H9 (cell line): ENCODE results near the gene PARVB. TPM values are rescaled to one million over a fixed set of nuclear protein-coding genes. Genes with fewer than 3 reads are reported as not detected.

ENCODE experiments used
- DNase-seq: peaks from one replicate; pipeline ENCODE4 v3.0.0-alpha.2; 2017
- H2AFZ ChIP-seq: one replicate; pipeline ENCODE4 v1.6.1; 2013; ENCODE audit warnings: mild to moderate bottlenecking, low read length, control low read depth, moderate library complexity
- H2AK5ac ChIP-seq: 2 replicates; pipeline ENCODE4 v1.6.1; 2013; ENCODE audit warnings: low read length, control low read depth, mixed read lengths; ENCODE audit not compliant: insufficient read length
- H2BK120ac ChIP-seq: one replicate; pipeline ENCODE4 v1.6.1; 2013; ENCODE audit warnings: low read depth, mild to moderate bottlenecking, low read length, control low read depth, inconsistent platforms; ENCODE audit not compliant: poor library complexity, severe bottlenecking
- H2BK12ac ChIP-seq: 2 replicates; pipeline ENCODE4 v1.6.1; 2013; ENCODE audit warnings: low read length, control low read depth, mixed read lengths, low read depth; ENCODE audit not compliant: insufficient read length
- H2BK15ac ChIP-seq: 2 replicates; pipeline ENCODE4 v1.6.1; 2013; ENCODE audit warnings: low read depth, low read length, control low read depth
- H2BK20ac ChIP-seq: one replicate; pipeline ENCODE4 v1.6.1; 2013; ENCODE audit warnings: low read depth, mild to moderate bottlenecking, low read length, control low read depth, inconsistent platforms; ENCODE audit not compliant: poor library complexity, severe bottlenecking
- H2BK5ac ChIP-seq: 2 replicates; pipeline ENCODE4 v1.6.1; 2013; ENCODE audit warnings: low read length, control low read depth, mixed read lengths; ENCODE audit not compliant: insufficient read length
- H3K14ac ChIP-seq: 2 replicates; pipeline ENCODE4 v1.6.1; 2013; ENCODE audit warnings: low read length, control low read depth; ENCODE audit not compliant: insufficient read depth
- H3K18ac ChIP-seq: 2 replicates; pipeline ENCODE4 v1.6.1; 2013; ENCODE audit warnings: low read depth, mild to moderate bottlenecking, mixed read lengths, low read length, control low read depth; ENCODE audit not compliant: insufficient read length
- H3K23ac ChIP-seq: 2 replicates; pipeline ENCODE4 v1.6.1; 2013; ENCODE audit warnings: low read length, control low read depth, mixed read lengths, low read depth; ENCODE audit not compliant: insufficient read length
- H3K23me2 ChIP-seq: 2 replicates; pipeline ENCODE4 v1.6.1; 2013; ENCODE audit warnings: low read depth, mild to moderate bottlenecking, mixed read lengths, low read length, control low read depth; ENCODE audit not compliant: insufficient read length, poor library complexity, severe bottlenecking
- H3K27ac ChIP-seq: 2 replicates; pipeline ENCODE4 v1.5.1; 2013; ENCODE audit warnings: low read length, control low read depth, mixed read lengths, low read depth; ENCODE audit not compliant: insufficient read length
- H3K27me3 ChIP-seq: 2 replicates; pipeline ENCODE4 v1.6.1; 2013; ENCODE audit warnings: low read length, control low read depth, inconsistent platforms; ENCODE audit not compliant: insufficient read depth
- H3K4ac ChIP-seq: 2 replicates; pipeline ENCODE4 v1.6.1; 2013; ENCODE audit warnings: low read depth, mild to moderate bottlenecking, control low read depth, inconsistent platforms, low read length, moderate library complexity
- H3K4me1 ChIP-seq: 2 replicates; pipeline ENCODE4 v1.6.1; 2013; ENCODE audit warnings: low read length, control low read depth, inconsistent platforms; ENCODE audit not compliant: insufficient read depth
- H3K4me2 ChIP-seq: 2 replicates; pipeline ENCODE4 v1.6.1; 2013; ENCODE audit warnings: low read length, control low read depth, mixed read lengths; ENCODE audit not compliant: insufficient read length, insufficient read depth
- H3K56ac ChIP-seq: 2 replicates; pipeline ENCODE4 v1.6.1; 2013; ENCODE audit warnings: low read depth, mild to moderate bottlenecking, mixed read lengths, low read length, control low read depth; ENCODE audit not compliant: insufficient read length
- H3K79me1 ChIP-seq: 2 replicates; pipeline ENCODE4 v1.6.1; 2013; ENCODE audit warnings: low read depth, mild to moderate bottlenecking, moderate library complexity, low read length, control low read depth, inconsistent platforms; ENCODE audit not compliant: insufficient read depth, poor library complexity, severe bottlenecking
- H3K79me2 ChIP-seq: 2 replicates; pipeline ENCODE4 v1.6.1; 2013; ENCODE audit warnings: low read length, control low read depth, inconsistent platforms; ENCODE audit not compliant: insufficient read depth
- H3K9ac ChIP-seq: 2 replicates; pipeline ENCODE4 v1.6.1; 2013; ENCODE audit warnings: low read length, control low read depth, mixed read lengths; ENCODE audit not compliant: insufficient read length; ENCODE audit errors: extremely low read depth
- H3K9me3 ChIP-seq: one replicate; pipeline ENCODE4 v1.6.1; 2013; ENCODE audit warnings: low read depth, low read length, inconsistent platforms; ENCODE audit not compliant: control insufficient read depth
- H3T11ph ChIP-seq: one replicate; pipeline ENCODE4 v1.6.1; 2013; ENCODE audit warnings: mild to moderate bottlenecking, low read length, control low read depth, inconsistent platforms
- H4K20me1 ChIP-seq: one replicate; pipeline ENCODE4 v1.6.1; 2013; ENCODE audit not compliant: control insufficient read depth, insufficient read length, insufficient read depth
- H4K5ac ChIP-seq: 2 replicates; pipeline ENCODE4 v1.6.1; 2013; ENCODE audit warnings: low read depth, mild to moderate bottlenecking, mixed read lengths, low read length, control low read depth; ENCODE audit not compliant: insufficient read length
- H4K8ac ChIP-seq: replicated peaks from 2 replicates; pipeline ENCODE4 v1.6.1; 2013; ENCODE audit warnings: low read length, control low read depth, mixed read lengths, low read depth; ENCODE audit not compliant: insufficient read length
- H4K91ac ChIP-seq: 2 replicates; pipeline ENCODE4 v1.6.1; 2013; ENCODE audit warnings: low read depth, mild to moderate bottlenecking, moderate library complexity, mixed read lengths, low read length, control low read depth; ENCODE audit not compliant: insufficient read length
- H3K27ac Mint-ChIP-seq, 3 experiments: 2 replicates in 2 of 3; 3 replicates in 1 of 3; pipeline ENCODE4 v1.8.0; 2020 to 2021; ENCODE audit warnings: mixed read lengths in 3 of 3, mild to moderate bottlenecking in 1 of 3, moderate library complexity in 1 of 3
- H3K27me3 Mint-ChIP-seq: 2 replicates; pipeline ENCODE4 v1.8.0; 2021; ENCODE audit warnings: low read depth, mild to moderate bottlenecking, moderate library complexity, mixed read lengths
- H3K36me3 Mint-ChIP-seq, 3 experiments: 2 replicates in 2 of 3; 3 replicates in 1 of 3; pipeline ENCODE4 v1.8.0; 2020 to 2021; ENCODE audit warnings: low read depth in 3 of 3, mixed read lengths in 3 of 3; ENCODE audit not compliant: insufficient read depth in 1 of 3
- H3K4me1 Mint-ChIP-seq, 2 experiments: 2 replicates each; pipeline ENCODE4 v1.8.0; 2020; ENCODE audit warnings: mixed read lengths in 2 of 2
- H3K4me3 Mint-ChIP-seq, 2 experiments: 2 replicates in 1 of 2; 3 replicates in 1 of 2; pipeline ENCODE4 v1.8.0; 2020 to 2021; ENCODE audit warnings: mild to moderate bottlenecking in 2 of 2, mixed read lengths in 2 of 2, moderate library complexity in 1 of 2
- H3K9me3 Mint-ChIP-seq, 2 experiments: 2 replicates in 1 of 2; 3 replicates in 1 of 2; pipeline ENCODE4 v1.8.0; 2020; ENCODE audit warnings: mild to moderate bottlenecking in 2 of 2, mixed read lengths in 2 of 2, moderate library complexity in 1 of 2
- CTCF ChIP-seq: fragments of 200-600 bp; sonication (generic); conservative IDR thresholded peaks from 3 replicates; pipeline ENCODE4 v1.8.0; 2021; ENCODE audit warnings: antibody characterized with exemption, mild to moderate bottlenecking
- WGBS: extraction: QIAGEN DNeasy Blood & Tissue Kit; methylation state at CpG from one replicate; pipeline ENCODE4 v1.1.7; 2013; ENCODE audit warnings: missing lambda C conversion rate, low lambda C conversion rate, mixed read lengths; ENCODE audit not compliant: insufficient read length; ENCODE audit errors: extremely low coverage; 5-methylcytosine and 5-hydroxymethylcytosine counted together
- total RNA-seq: library from RNA; stranded (reverse); gene quantifications from 2 replicates; pipeline ENCODE4 v1.2.1, GENCODE V29; 2021

The PARVB gene
- total RNA-seq, 1 experiment from 2014 or later = 15.6 TPM

GRCh38 chr22:44030702-44031082 lies 6.6 kb downstream of the PARVB start:
- no peak overlapping the region for H2BK5ac ChIP-seq
- no peak overlapping the region for H2AK5ac ChIP-seq
- H3T11ph ChIP-seq = no peak overlapping the region
- H3K23me2 ChIP-seq = no peaks in the 10 kb centered on the region
- no peak overlapping the region for H2BK120ac ChIP-seq
- no peak overlapping the region for H3K9ac ChIP-seq
- no peak overlapping the region for H4K8ac ChIP-seq
- no peak overlapping the region for H3K18ac ChIP-seq
- no peaks in the 10 kb centered on the region for H3K9me3 ChIP-seq
- no CpG with 5 or more reads among the region's 8 CpGs for WGBS
- no peak overlapping the region for H2AFZ ChIP-seq
- H3K27me3 ChIP-seq = no peaks in the 10 kb centered on the region
- H2BK15ac ChIP-seq = no peak overlapping the region
- Mint-ChIP-seq H3K36me3 (no peaks in the 10 kb centered on the region), H3K4me3 (no peak overlapping the region), H3K27me3 (peaks cover 2% of the 10 kb centered on the region; the same call in 1 of the 2 replicates), H3K4me1 (peaks cover 20 to 21% of the 10 kb centered on the region in 2 experiments), H3K9me3 (no peaks in the 10 kb centered on the region), H3K27ac (peak overlapping the region in 1 of 3 experiments; percentile 75; a peak in 2 of 7 replicates)
- H3K27ac ChIP-seq = no peak overlapping the region
- H2BK20ac ChIP-seq = no peak overlapping the region
- no peak for DNase-seq
- TF ChIP-seq CTCF = no peak
- H2BK12ac ChIP-seq = no peak overlapping the region
- H3K4ac ChIP-seq = no peak overlapping the region
- H3K14ac ChIP-seq = no peak overlapping the region
- H4K91ac ChIP-seq = no peak overlapping the region
- H3K79me2 ChIP-seq = no peaks in the 10 kb centered on the region
- H3K79me1 ChIP-seq = no peaks in the 10 kb centered on the region
- no peak overlapping the region for H3K23ac ChIP-seq
- no peaks in the 10 kb centered on the region for H3K4me1 ChIP-seq
- H3K56ac ChIP-seq = no peak overlapping the region
- no peak overlapping the region for H3K4me2 ChIP-seq
- no peak overlapping the region for H4K5ac ChIP-seq
- H4K20me1 ChIP-seq = no peaks in the 10 kb centered on the region
